Stimulated activated CD4-positive, alpha-beta T cell treated with anti-CD3 and anti-CD28 coated beads, TNF-alpha, amount 100 ng/mL, for 1 hour (primary cell): ENCODE results near the gene PCSK6.

ENCODE experiments used
- DNase-seq, 3 donors: peaks; one replicate each; pipeline ENCODE4 v3.0.0-alpha.2; 2020; ENCODE audit warnings: low read depth in 3 of 3, low spot score in 1 of 3

The PCSK6 gene

GRCh38 chr15:101447561-101448071 lies 41.9 kb downstream of the PCSK6 start:
- no peak for DNase-seq

- no peak for DNase-seq
These were observed 42.4 kb downstream of the PCSK6 start for GRCh38 chr15:101447168-101447533.

DNA sequence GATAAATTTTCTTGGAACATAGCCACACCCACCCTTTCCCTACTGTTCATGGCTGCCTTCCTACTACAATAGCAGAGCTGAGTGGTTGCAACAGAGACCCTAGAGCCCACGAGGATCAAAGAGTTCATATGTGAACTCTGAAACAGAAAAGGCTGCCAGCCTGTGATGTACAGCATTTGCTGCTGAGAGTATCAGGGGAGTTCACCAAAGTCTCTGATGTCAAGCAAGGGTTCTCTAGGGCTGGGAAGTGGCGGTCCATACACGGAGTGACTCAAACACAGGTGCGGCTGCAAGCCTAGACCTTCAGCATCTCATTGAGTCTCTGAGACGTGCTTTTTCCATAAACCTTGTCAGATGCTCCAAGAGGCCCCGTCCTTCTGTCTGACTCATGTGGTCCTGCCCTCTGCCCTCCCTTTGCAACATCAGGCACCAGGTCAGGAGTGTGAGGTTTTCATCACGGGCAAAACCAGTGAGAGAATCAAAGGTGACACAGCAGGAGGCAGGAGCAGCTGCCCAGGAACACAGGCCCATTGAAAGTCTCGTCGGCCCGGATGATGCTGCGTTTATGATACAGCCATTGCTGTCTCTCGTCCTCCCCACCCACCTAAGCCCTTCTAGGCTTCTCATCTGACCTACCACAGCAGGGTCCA lies 42.9 kb downstream of the PCSK6 start:
- no peak for DNase-seq

DNA sequence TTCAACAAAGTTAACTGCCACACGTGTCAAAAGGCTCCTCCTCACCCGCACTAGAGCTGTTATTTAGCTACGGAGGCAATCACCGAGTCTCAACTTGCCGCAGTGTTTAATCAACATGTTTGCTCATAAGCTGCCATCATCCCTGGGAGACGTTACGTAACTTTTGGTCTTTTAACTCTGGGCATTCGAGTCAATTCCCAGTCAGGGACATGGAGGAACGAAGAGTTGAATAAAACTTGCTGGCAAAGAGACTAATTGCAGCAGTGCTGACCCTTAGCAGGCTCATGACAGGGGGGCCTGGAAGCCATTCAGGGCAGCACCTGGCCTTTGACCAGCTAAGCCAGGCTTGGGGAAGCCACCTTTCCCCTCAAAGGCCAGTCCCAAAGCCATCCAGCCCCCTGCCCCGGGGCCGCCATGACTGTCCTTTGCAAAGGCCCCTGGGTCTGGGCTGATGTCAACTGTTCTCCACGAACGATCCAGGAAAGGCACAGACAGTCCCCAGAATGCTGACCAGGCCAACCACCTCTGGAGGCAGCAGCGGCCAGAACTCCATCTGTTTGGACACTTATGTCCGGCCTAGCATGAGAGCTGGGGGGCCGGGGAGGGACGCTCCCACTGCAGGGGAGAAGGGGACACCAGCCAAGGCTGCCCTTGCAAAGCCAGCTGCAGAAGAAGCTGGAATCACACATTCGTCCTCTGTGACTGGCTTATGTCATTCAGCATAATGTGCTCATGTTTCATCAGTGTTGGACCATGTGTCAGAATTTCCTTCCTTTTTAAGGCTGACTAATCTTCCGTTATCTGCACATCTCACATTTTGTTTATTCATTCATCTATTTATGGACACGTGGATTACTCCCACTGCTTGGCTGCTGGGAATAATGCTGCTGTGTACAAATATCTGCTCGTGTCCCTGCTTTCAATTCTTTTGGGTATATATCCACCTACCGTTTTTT lies 43.7 kb downstream of the PCSK6 start:
- DNase-seq: no peak

GRCh38 chr15:101444807-101445508 lies 44.5 kb downstream of the PCSK6 start:
- no peak for DNase-seq

- no peak for DNase-seq
These were observed 45.5 kb downstream of the PCSK6 start for GRCh38 chr15:101444015-101444414.

GRCh38 chr15:101442272-101442671 lies 47.2 kb downstream of the PCSK6 start:
- no peak for DNase-seq

GRCh38 chr15:101441696-101442095 lies 47.8 kb downstream of the PCSK6 start:
- DNase-seq: no peak

DNA sequence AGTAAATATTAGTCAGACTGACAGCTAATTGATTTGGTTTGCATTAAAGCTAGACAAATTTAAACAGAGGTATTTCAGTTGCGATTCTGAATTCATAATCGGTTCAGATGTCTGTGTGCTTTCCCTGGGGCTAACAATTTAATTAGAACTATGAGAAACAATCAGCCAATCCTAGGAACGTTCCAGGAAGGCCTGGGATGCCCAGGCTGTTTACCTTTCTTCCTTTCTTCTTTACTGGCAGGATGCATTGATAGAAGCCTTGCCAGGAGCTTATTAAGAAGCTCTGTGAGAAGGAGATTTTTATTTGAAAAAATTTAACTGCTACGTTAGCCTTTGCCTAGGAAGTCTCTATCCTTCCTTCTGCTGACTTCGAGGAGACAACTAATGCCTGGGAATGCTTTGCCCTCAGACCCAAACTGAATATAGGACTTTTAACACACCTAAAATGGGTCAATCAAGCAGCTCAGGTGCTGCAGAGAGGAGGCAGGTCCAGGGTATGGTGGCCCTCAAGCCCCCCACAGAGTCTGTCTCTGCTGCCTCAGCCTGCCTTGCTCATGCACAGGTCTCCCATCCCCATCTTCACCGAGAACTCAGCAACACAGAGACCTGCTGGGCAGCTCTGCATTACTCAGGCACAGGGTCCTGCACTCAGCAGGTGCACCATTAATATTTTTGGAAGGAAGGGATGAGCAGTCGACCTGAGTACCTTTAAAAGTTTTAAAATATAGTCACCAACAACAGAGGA lies 48.5 kb downstream of the PCSK6 start:
- DNase-seq: no peak

DNA sequence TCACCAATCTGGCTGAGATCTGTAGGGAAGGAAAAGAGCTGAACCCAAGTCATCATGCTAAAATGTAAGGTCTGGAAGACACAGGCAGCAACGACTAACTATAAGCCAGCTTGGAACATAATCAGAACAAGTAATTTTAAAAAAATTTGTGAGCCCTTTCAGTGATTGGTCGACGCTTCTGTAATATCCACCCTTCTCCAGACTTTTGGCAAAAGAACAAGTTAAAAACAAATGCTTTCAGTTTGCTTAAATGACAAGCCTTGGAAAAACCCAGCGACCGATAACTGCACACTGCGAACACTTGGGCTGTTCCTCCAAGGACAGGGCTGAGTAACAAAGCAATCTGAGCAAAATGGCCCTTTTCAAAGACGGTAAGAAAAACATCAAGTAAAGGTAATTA lies 49.6 kb downstream of the PCSK6 start:
- DNase-seq: no peak

- no peak for DNase-seq
These were observed 50.1 kb downstream of the PCSK6 start for GRCh38 chr15:101439285-101439919.

DNA sequence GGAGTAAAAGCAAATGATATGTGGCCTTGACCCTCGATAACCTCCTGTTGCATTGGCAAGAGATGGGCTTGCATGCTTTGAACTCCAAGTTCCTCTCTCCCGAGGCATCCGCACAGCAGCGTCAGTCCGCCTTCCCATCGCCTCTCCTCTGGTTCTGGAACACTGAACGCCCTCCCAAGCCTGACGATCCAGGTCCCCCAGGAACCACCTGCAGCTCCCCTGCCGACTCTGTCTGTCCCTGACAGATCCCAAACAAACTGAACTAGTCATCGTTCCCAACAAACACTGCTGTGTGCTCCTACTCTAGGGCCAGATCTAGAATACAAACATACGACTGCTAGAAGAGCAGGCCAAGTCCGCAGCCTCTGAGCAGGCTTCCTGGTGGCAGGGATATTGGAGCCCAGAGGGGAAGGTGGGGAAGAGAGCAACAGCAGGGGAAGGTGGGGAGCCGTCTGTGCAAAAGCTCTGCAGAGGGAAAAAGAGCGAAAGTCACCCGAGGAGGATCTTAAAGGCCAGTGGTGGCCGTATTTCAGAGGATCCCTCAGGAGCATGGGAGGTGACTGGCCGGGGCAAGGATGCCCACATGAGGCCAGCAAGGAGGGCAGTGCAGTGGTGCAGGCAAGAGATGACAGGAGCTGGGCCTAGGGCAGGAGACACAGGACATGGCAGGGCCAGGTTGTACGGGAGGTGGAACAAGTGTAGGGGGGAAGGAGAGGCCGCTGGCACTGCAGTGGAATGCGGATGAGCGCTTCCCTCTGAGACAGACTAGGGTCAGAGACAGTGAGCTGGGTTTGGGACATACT lies 50.8 kb downstream of the PCSK6 start:
- DNase-seq: no peak

- no peak for DNase-seq
These were observed 51.7 kb downstream of the PCSK6 start for GRCh38 chr15:101437618-101438481.

GRCh38 chr15:101437209-101437608 lies 52.3 kb downstream of the PCSK6 start:
- DNase-seq: no peak

DNA sequence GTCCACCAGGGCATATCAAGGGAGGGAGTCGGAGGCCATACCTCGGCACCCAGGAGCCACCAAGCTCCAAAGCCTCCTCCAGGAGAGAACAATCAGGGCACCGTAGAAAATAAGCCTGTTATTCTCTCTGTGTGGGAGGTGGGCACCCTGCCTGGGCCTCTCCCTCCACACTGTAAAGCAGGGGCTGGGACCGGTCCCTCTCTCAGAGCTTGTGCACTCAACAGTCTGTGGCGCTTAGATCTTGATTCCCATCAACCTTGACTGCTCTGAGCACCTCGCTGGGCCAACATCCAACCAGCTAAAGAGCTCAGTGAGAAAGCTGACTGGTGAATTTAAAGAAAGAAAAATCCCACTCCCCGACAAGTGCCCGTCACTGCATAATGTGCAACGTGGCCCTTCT lies 53.0 kb downstream of the PCSK6 start:
- DNase-seq: no peak

DNA sequence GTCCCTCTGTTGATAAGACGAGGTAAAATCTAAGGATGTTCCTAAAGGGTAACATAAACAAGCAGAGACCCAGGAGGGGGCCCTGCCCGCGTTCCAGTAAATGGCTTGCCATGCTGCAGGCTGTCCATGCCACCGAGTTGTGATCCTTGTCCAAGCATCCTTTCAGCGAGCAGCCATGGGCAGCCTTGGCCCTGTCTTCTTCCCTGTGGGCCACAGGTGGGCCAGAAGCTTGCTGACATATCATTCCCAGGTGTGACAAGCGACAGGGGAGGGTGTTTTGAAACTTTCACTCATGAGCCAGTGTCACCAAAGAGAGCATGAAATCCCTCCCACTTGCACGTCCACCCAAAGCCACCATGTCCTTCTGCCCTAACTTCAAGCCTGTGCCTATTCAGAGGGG lies 53.7 kb downstream of the PCSK6 start:
- DNase-seq: no peak

DNA sequence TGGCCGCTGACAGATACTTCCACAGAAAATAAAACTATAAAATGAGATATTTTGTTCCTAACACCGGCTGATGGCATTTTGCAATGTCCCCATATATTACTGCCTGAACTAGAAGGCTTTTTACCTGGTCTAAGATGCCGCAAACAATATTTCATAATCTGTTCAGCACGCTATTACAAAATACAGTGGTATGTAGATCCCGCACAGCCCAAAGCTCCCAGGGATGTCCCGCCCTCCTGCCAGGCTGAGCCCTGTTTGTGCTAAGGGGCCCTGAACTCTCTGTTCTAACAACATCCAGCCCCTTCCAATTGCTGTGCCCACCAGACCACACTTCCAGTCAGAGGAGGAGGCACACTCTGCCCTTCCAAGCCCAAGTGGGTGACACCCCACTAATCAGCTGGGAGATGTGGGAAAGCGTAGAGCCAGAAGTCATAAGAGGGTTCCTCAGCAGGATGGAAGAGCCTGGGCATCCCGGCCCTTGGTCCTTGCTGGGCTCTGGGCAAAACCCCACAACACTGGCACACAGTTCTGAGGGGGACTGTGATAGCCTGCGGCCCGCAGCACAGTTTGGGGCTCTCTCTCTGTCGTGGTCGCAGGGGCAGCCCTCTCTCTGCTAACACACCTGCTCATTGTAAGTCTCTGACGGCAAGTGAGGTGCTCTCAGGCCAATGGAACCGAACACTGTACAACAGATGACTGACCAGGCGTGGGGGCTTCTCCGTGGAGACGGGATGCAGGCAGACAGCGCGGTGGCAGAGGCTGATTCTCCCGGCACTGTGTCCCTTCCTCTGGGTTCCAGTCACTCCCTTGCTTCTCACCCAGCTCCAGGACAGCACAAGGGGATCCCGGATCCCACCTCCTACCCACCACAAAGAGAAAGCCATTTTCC lies 55.2 kb downstream of the PCSK6 start:
- no peak for DNase-seq

GRCh38 chr15:101433396-101433795 lies 56.1 kb downstream of the PCSK6 start:
- DNase-seq: no peak
